Measurements from ENCODE around the gene FAM199X.

Gene FAM199X

GRCh38 chrX:104134583-104135261 is 31.5 kb upstream of the FAM199X start:
- H3K4me3 ChIP-seq (ENCODE audit: low read length) = no peak overlapping the region
- TF ChIP-seq, protein P1, sequence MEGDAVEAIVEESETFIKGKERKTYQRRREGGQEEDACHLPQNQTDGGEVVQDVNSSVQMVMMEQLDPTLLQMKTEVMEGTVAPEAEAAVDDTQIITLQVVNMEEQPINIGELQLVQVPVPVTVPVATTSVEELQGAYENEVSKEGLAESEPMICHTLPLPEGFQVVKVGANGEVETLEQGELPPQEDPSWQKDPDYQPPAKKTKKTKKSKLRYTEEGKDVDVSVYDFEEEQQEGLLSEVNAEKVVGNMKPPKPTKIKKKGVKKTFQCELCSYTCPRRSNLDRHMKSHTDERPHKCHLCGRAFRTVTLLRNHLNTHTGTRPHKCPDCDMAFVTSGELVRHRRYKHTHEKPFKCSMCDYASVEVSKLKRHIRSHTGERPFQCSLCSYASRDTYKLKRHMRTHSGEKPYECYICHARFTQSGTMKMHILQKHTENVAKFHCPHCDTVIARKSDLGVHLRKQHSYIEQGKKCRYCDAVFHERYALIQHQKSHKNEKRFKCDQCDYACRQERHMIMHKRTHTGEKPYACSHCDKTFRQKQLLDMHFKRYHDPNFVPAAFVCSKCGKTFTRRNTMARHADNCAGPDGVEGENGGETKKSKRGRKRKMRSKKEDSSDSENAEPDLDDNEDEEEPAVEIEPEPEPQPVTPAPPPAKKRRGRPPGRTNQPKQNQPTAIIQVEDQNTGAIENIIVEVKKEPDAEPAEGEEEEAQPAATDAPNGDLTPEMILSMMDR (conservative IDR thresholded peaks at IDR 0.05; ENCODE audit: low read length) = no peak
- no peak for DNase-seq (ENCODE audit: low read depth)

DNA sequence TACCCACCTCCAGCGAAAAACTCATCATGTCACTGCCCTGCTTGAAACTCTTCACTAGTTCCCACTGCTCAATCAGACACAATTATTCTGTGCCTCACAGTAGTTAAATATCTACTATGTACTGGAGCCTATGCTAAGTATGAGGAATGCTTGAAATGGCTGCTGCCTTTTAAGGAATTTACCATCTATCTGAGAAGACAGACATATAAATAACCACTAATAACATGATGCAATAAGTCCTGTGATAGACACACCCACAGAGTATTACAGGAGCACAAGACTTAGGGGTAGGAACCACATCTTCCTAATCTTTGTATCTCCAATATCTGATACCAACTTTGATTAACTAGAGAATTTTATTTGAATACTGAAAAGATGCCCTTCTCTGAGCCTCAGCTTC is 30.6 kb upstream of the FAM199X start:
- DNase-seq (ENCODE audit: low read depth) = peak; percentile 18
- TF ChIP-seq, protein P1 (conservative IDR thresholded peaks at IDR 0.05; ENCODE audit: low read length) = no peak
- H3K4me3 ChIP-seq (ENCODE audit: low read length) = no peak overlapping the region

DNA sequence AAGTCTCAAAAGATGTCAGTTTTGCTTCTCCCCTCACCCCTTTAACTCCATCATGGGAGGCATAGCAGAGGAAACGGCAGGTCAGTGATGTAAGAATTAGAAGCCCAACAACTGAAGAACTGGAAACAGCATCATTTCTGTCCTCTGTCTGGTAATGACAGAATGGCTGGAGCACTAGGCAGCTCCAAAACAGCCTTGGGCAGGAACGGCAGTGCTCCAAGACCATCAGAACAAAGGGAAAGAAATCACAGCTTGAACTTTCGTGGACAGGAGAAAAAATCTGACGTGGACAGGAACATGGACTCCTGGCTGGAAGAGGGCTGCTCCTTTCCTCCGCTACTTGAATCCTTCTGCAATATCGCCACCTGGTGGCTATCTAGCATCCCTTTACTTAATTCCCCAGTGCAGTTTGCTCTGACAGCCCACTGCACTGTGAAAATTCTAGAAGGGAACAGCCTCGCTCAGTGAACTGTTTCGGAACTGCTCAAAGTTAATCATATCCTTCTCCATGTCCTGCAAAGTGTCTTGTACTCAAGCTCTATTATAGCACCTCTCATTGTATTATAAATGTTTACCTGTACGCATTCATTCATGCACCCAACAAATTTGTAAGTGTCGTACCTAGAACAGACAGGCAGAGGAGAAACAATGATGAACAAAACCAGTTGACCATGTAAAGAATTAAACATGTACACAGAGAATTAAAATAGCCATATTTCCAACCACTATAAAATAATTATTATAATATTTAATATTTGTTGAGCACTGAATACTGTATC is 29.8 kb upstream of the FAM199X start:
- TF ChIP-seq, protein P1 (conservative IDR thresholded peaks at IDR 0.05; ENCODE audit: low read length) = peak; percentile 72
- peak overlapping the region; percentile 65 for H3K4me3 ChIP-seq (ENCODE audit: low read length)
- DNase-seq (ENCODE audit: low read depth) = peak; percentile 87

DNA sequence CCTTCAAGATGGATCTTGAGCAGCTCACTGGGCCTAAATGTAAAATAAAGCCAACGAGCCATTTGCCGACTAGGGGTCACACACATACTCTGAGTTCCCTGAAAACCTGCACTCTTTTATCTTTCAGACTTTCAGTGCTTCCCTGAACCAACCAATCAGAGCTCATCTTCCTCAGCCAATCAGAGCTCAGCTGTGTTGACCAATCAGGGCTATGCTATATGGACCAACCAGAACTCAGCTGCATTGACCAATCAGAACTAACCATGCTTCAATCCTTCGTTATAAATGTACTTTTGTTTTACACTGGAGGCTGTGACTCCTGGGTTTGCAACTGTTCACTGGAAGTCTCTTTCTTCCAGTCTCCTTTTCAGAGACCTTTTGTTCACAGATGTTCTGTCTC is 28.8 kb upstream of the FAM199X start:
- TF ChIP-seq, protein P1 (conservative IDR thresholded peaks at IDR 0.05; ENCODE audit: low read length) = no peak
- no peak overlapping the region for H3K4me3 ChIP-seq (ENCODE audit: low read length)
- peak; percentile 21 for DNase-seq (ENCODE audit: low read depth)

- TF ChIP-seq, protein P1 (conservative IDR thresholded peaks at IDR 0.05; ENCODE audit: low read length) = no peak
- H3K4me3 ChIP-seq (ENCODE audit: low read length) = no peak overlapping the region
- DNase-seq (ENCODE audit: low read depth) = no peak
Measured at GRCh38 chrX:104141087-104141760, 25.0 kb upstream of the FAM199X start.

- no peak overlapping the region for H3K4me3 ChIP-seq (ENCODE audit: low read length)
- DNase-seq (ENCODE audit: low read depth) = no peak
- TF ChIP-seq, protein P1 (conservative IDR thresholded peaks at IDR 0.05; ENCODE audit: low read length) = no peak
Measured at GRCh38 chrX:104151037-104151436, 15.2 kb upstream of the FAM199X start.

Data from AG10803 (cell line).